ENCODE measurements around the gene TLR8. TPM values are rescaled to one million over a fixed set of nuclear protein-coding genes. Genes with fewer than 3 reads are reported as not detected.
A peak's percentile ranks its signal among the peaks of the same experiment; 100 is the strongest.

TLR8 gene
- total and polyA plus RNA-seq, 2 of the 4 experiments (the other 2 are of a cell fraction): not detected

DNA sequence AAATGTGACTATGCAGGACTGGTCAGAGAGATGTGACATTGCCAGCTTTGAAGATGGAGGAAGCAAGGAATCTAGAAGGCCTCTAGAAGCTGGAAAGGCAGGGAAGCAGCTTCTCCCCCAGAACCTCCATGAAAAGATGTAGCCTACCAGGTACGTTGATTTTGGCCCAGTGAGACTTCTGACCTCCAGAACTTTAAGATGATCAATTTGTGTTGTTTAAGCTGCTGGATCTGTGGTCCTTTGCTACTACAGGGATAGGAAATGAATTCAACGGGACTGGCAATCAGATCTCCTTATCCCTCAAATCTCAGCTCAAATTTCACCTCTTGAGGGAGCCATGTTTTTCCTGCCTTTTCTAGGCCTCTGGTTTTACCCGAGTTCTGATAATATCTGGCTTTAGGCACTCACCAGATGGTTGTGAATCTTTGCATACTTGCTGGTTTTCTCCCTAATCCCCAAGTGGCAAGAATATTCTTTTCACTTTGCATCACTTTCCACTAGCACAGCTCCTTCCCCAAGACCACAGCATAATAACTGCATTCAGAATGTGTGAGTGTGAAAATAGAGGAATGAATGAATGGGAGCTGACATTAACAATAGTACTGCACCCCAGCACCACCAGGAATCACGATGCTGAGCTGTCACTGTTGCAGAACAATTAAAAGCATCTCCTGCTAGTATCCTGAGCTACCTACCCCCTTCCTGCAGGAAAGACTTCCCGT, 42.9 kb downstream of the TLR8 start:
- H4K8ac ChIP-seq (ENCODE audit: low read depth in 2 of 2, low read length in 2 of 2): peak overlapping the region; percentile 40 to 67; a peak in 3 of 4 replicates
- ATAC-seq (ENCODE audit: low read depth) (peak; percentile 24), DNase-seq (peak; percentile 41)
- H2BK20ac ChIP-seq (ENCODE audit: low read depth, low read length): peak overlapping the region; percentile 59; the same call in 1 of the 2 replicates
- H2BK15ac ChIP-seq (ENCODE audit: low read depth, low read length): peak overlapping the region; percentile 53; the same call in 1 of the 3 replicates
- H3K4me3 ChIP-seq (ENCODE audit: insufficient read depth, low read depth, low read length): no peak overlapping the region
- no TSS peak for BruUV-seq (replicated peaks)
- ChIA-PET CTCF (interaction anchor here (1.2 kb wide), 1 partner anchor 133 kb away, joined by 3 read pairs; no protein-coding TSS in a partner anchor), POLR2A (ENCODE audit: unreplicated experiment) (no interaction called here)
- H3K56ac ChIP-seq (ENCODE audit: extremely low read depth, insufficient read depth, low read length): no peak overlapping the region
- peak overlapping the region; percentile 67 for H4K5ac ChIP-seq (ENCODE audit: low read depth, low read length)
- peak overlapping the region; percentile 44; the same call in 1 of the 2 replicates for H3K4me2 ChIP-seq (ENCODE audit: low read depth, low read length)
- peak overlapping the region; percentile 57 for H2AFZ ChIP-seq (replicated peaks; ENCODE audit: low read length, poor library complexity)
- H3K27me3 ChIP-seq (ENCODE audit: control insufficient read depth, insufficient read depth, low read length): no peaks in the 10 kb centered on the region
- no peaks in the 10 kb centered on the region for H4K20me1 ChIP-seq (ENCODE audit: insufficient read depth, low read length)
- H3K4me1 ChIP-seq (ENCODE audit: control insufficient read depth, insufficient read depth, low read length): peaks cover 14% of the 10 kb centered on the region
- H2AK9ac ChIP-seq (replicated peaks; ENCODE audit: low read depth, low read length, poor library complexity): peak overlapping the region; percentile 33
- H3K4ac ChIP-seq (ENCODE audit: low read depth, low read length): peak overlapping the region; percentile 61
- peak overlapping the region; percentile 48; the same call in 1 of the 2 replicates for H2AK5ac ChIP-seq (ENCODE audit: low read depth, low read length)
- H3K14ac ChIP-seq (replicated peaks; ENCODE audit: low read depth, low read length): peak overlapping the region; percentile 38
- peak overlapping the region; percentile 38; the same call in 1 of the 2 replicates for H3K9ac ChIP-seq (ENCODE audit: low read depth, low read length)
- TF ChIP-seq BHLHE40 (IDR thresholded peaks at IDR 0.05; ENCODE audit: low read depth, low read length) (no peak), CHD1 (IDR thresholded peaks at IDR 0.05; ENCODE audit: low read depth, low read length) (no peak), MXI1 (IDR thresholded peaks at IDR 0.05; ENCODE audit: borderline replicate concordance, low read depth, low read length) (no peak), RAD21 (IDR thresholded peaks at IDR 0.05; ENCODE audit: low read length) (no peak), MAFK (IDR thresholded peaks at IDR 0.05; ENCODE audit: low read depth, low read length) (no peak)
- H3K9me3 ChIP-seq (ENCODE audit: control insufficient read depth, insufficient read depth, low read length): no peaks in the 10 kb centered on the region
- H3K36me3 ChIP-seq (ENCODE audit: control insufficient read depth, insufficient read depth, low read length): no peaks in the 10 kb centered on the region
- in situ Hi-C loops (cut with MboI; ENCODE audit: low sequenced_read_pairs): no loop called here
- peak overlapping the region; percentile 73 for H4K91ac ChIP-seq (ENCODE audit: insufficient read depth, low read depth, low read length)
- H3K79me1 ChIP-seq (ENCODE audit: low read depth in 1 of 2, low read length in 2 of 2): peaks cover 0 to 13% of the 10 kb centered on the region in 2 experiments; a peak in 3 of 4 replicates
- intact Hi-C loops (cut with micrococcal nuclease): loop anchor here (10.0 kb wide), 1 partner anchor 695 kb away; no protein-coding TSS in a partner anchor
- H3K18ac ChIP-seq (ENCODE audit: low read depth, low read length): peak overlapping the region; percentile 72
- peak overlapping the region; percentile 58; the same call in 1 of the 2 replicates for H3K27ac ChIP-seq (ENCODE audit: insufficient read depth, low read length)
- H2BK120ac ChIP-seq (ENCODE audit: low read depth, low read length): peak overlapping the region; percentile 80
- peak overlapping the region; percentile 39; the same call in 1 of the 2 replicates for H3K23ac ChIP-seq (ENCODE audit: low read depth, low read length)
- H3K9me1 ChIP-seq (ENCODE audit: insufficient read depth, low read length): peaks cover 7% of the 10 kb centered on the region; the same call in 1 of the 2 replicates
- 20% methylated on average over 1 of the region's 5 CpGs; no CpG with 5 or more reads in 1 of the 2 experiments for WGBS, 2 experiments (ENCODE audit: extremely low coverage in 2 of 2, insufficient read length in 1 of 2)
- H2BK5ac ChIP-seq (ENCODE audit: low read depth, low read length, poor library complexity, severe bottlenecking): peak overlapping the region; percentile 79
- dilution Hi-C loops (cut with HindIII; ENCODE audit: low sequenced_read_pairs, unreplicated experiment): no loop called here

Measured in IMR-90 (cell line).